ENCODE data around the gene SYCN. TPM values are rescaled to one million over a fixed set of nuclear protein-coding genes. Genes with fewer than 3 reads are reported as not detected.

Gene SYCN
- polyA plus RNA-seq, 3 donors = not detected

GRCh38 chr19:39187552-39187943 is 16.5 kb downstream of the SYCN start:
- no peak overlapping the region for H3K27ac ChIP-seq (ENCODE audit: low read depth in 1 of 2, low read length in 2 of 2)
- intact Hi-C loops (cut with micrococcal nuclease) = loop anchor here (2.0 to 5.0 kb wide), 2 partner anchors 65 kb away; no protein-coding TSS in a partner anchor

GRCh38 chr19:39186391-39186790 is 17.7 kb downstream of the SYCN start:
- H3K9me3 Mint-ChIP-seq = peaks cover 0 to 2% (median 0%) of the 10 kb centered on the region in 7 donors
- H4K20me1 ChIP-seq (ENCODE audit: insufficient read depth, low read length) = no peaks in the 10 kb centered on the region

More at GRCh38 chr19:39187552-39187943, 16.5 kb downstream of the SYCN start:
- H3K4me1 ChIP-seq (ENCODE audit: control insufficient read depth in 1 of 2, insufficient read depth in 2 of 2, low read length in 2 of 2) = no peaks in the 10 kb centered on the region
- peaks cover 4 to 15% (median 10%) of the 10 kb centered on the region in 3 donors for H3K27me3 Mint-ChIP-seq (ENCODE audit: low read depth in 3 of 3)
- H3K9me3 ChIP-seq (replicated peaks in 1 of 2; ENCODE audit: control insufficient read depth in 1 of 2, insufficient read depth in 1 of 2, low read length in 2 of 2) = no peaks in the 10 kb centered on the region
- peak; percentile 59 for TF ChIP-seq CTCF (IDR thresholded peaks at IDR 0.05)
- DNase-seq = no peak
- 64% methylated on average over 7 of the region's 8 CpGs for WGBS (ENCODE audit: insufficient coverage)
- H3K79me2 ChIP-seq (ENCODE audit: insufficient read depth, low read length) = no peaks in the 10 kb centered on the region
- no peaks in the 10 kb centered on the region for H3K27me3 ChIP-seq (ENCODE audit: control insufficient read depth in 2 of 2, insufficient read depth in 2 of 2, low read length in 2 of 2)
- H3K9ac ChIP-seq (ENCODE audit: insufficient read depth, low read length, poor library complexity, severe bottlenecking) = no peak overlapping the region
- H3K4me2 ChIP-seq (replicated peaks; ENCODE audit: extremely low read depth, low read length, poor library complexity, severe bottlenecking) = no peak overlapping the region
- H3K4me1 Mint-ChIP-seq = no peaks in the 10 kb centered on the region
- no peak overlapping the region for H3K4me3 Mint-ChIP-seq
- H3K9me3 Mint-ChIP-seq = no peaks in the 10 kb centered on the region
- no peak overlapping the region for H3K4me3 ChIP-seq (replicated peaks in 1 of 3; ENCODE audit: low read depth in 2 of 3, low read length in 3 of 3)
- H3K27ac Mint-ChIP-seq = peak overlapping the region in 1 of 7 donors; percentile 48
- H3K36me3 ChIP-seq (replicated peaks in 1 of 2; ENCODE audit: control insufficient read depth in 1 of 2, insufficient read depth in 2 of 2, low read length in 2 of 2) = no peaks in the 10 kb centered on the region
- H3K36me3 Mint-ChIP-seq = no peaks in the 10 kb centered on the region
- H2AFZ ChIP-seq (ENCODE audit: insufficient read depth, low read depth, low read length, poor library complexity, severe bottlenecking) = no peak overlapping the region
- H4K20me1 ChIP-seq (ENCODE audit: insufficient read depth, low read length) = no peaks in the 10 kb centered on the region

More at GRCh38 chr19:39186391-39186790, 17.7 kb downstream of the SYCN start:
- Mint-ChIP-seq H3K4me1 (no peaks in the 10 kb centered on the region), H3K36me3 (no peaks in the 10 kb centered on the region), H3K27ac (no peak overlapping the region), H3K4me3 (no peak overlapping the region), H3K27me3 (ENCODE audit: low read depth in 3 of 3) (peaks cover 3 to 10% (median 10%) of the 10 kb centered on the region in 3 donors)
- Histone ChIP-seq H3K4me1 (ENCODE audit: control insufficient read depth in 1 of 2, insufficient read depth in 2 of 2, low read length in 2 of 2) (no peaks in the 10 kb centered on the region), H3K9me3 (replicated peaks in 1 of 2; ENCODE audit: control insufficient read depth in 1 of 2, insufficient read depth in 1 of 2, low read length in 2 of 2) (no peaks in the 10 kb centered on the region), H2AFZ (ENCODE audit: insufficient read depth, low read depth, low read length, poor library complexity, severe bottlenecking) (no peak overlapping the region), H3K4me2 (replicated peaks; ENCODE audit: extremely low read depth, low read length, poor library complexity, severe bottlenecking) (no peak overlapping the region), H3K9ac (ENCODE audit: insufficient read depth, low read length, poor library complexity, severe bottlenecking) (no peak overlapping the region), H3K27ac (ENCODE audit: low read depth in 1 of 2, low read length in 2 of 2) (no peak overlapping the region), H3K4me3 (replicated peaks in 1 of 3; ENCODE audit: low read depth in 2 of 3, low read length in 3 of 3) (no peak overlapping the region), H3K79me2 (ENCODE audit: insufficient read depth, low read length) (no peaks in the 10 kb centered on the region), H3K36me3 (replicated peaks in 1 of 2; ENCODE audit: control insufficient read depth in 1 of 2, insufficient read depth in 2 of 2, low read length in 2 of 2) (no peaks in the 10 kb centered on the region), H3K27me3 (ENCODE audit: control insufficient read depth in 2 of 2, insufficient read depth in 2 of 2, low read length in 2 of 2) (no peaks in the 10 kb centered on the region)
- no peak for DNase-seq
- intact Hi-C loops (cut with micrococcal nuclease) = loop anchor here (2.0 to 5.0 kb wide), 2 partner anchors 64 kb away; no protein-coding TSS in a partner anchor
- 100% methylated on average over 1 of the region's 8 CpGs for WGBS (ENCODE audit: insufficient coverage)
- TF ChIP-seq CTCF (IDR thresholded peaks at IDR 0.05) = no peak
